HG02938 (cell line): ENCODE data around the gene IFNA5.

Experiments
- ATAC-seq: cut with Tn5 transposase; IDR thresholded peaks from one replicate; pipeline ENCODE4 v1.9.1; 2021; ENCODE audit warnings: mild to moderate bottlenecking, moderate library complexity; ENCODE audit not compliant: unreplicated experiment

Gene IFNA5

GRCh38 chr9:21294904-21295538 is 10.1 kb downstream of the IFNA5 start:
- peak; percentile 74 for ATAC-seq

DNA sequence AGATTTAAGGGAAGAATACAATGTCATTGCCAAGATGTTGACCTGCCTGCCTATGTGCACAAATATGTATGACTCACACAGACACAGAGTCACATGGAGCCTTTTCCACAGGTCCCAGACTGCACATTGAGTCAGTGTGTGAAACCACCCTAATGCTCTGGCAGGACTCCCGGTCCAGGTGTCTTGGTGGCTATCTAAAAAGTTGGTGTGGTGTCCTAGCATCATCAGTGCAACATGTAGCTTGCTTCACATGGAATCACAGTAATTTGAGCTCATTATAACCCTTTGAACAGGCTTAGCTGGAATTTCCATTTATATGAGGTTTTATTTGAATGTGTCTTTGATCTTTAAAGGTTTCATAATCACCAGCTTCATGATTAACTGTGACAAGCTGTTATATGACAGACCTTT is 10.7 kb downstream of the IFNA5 start:
- peak; percentile 38 for ATAC-seq

DNA sequence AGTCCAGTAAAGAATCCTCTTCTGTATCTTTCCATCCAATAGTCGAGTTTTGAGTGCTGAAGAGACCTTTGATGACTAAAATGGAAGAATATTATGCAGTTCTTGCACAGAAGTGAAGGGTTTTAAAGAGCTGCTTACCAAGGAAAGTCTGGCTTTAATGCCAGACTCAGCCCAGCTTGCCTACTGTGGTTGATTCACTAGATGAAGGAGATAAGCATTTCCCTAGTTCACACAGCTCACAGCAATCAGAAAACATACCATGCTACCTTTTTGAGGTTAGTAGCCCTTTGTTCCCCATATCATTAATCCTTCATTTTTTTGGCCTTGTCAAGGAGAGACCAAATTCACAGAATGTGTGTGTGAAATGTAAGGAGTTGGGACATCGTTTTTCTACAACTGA is 15.3 kb downstream of the IFNA5 start:
- ATAC-seq, result no peak

DNA sequence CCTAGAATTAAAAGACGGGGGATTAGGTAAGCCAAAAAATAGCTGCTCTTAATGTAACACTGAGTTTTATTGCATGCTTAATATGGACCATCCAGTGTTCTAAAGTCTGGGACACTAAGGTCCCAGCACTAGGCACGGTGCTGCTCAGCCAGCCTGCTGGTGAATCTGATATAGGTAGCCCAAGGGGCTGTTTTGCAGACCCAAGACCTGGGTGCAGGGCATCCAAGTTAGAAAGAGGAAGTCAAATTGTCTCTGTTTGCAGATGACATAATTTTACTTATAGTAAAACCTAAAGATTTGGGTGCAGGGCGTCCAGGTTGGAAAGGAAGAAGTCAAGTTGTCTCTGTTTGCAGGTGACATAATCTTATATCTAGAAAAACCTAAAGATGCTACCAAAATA is 17.8 kb downstream of the IFNA5 start:
- no peak for ATAC-seq

- ATAC-seq, result no peak
Observed at GRCh38 chr9:21286659-21287058, 18.5 kb downstream of the IFNA5 start.

GRCh38 chr9:21286099-21286498 is 19.0 kb downstream of the IFNA5 start:
- no peak for ATAC-seq

DNA sequence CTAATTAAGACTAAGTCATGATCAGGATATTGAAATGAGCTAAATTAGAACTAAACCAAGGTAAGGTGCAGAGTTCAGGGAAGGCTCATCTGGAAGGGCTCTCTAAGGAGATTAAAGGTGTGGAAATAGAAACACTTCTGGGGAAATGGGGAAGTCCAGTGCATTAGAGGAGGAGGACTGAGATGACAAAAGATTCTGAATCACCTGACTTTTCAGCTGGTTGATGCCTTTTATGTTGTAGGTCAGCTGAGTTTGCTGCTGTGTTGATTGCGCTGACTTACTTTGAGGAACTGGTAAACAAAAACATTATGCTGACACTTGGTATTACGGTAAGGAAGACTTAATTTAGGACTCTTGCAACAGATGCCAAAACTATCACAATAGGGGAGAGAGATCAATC is 23.8 kb downstream of the IFNA5 start:
- no peak for ATAC-seq

GRCh38 chr9:21268347-21268657 is 36.8 kb downstream of the IFNA5 start:
- ATAC-seq, result no peak

GRCh38 chr9:21267485-21268346 is 37.4 kb downstream of the IFNA5 start:
- peak; percentile 38 for ATAC-seq

DNA sequence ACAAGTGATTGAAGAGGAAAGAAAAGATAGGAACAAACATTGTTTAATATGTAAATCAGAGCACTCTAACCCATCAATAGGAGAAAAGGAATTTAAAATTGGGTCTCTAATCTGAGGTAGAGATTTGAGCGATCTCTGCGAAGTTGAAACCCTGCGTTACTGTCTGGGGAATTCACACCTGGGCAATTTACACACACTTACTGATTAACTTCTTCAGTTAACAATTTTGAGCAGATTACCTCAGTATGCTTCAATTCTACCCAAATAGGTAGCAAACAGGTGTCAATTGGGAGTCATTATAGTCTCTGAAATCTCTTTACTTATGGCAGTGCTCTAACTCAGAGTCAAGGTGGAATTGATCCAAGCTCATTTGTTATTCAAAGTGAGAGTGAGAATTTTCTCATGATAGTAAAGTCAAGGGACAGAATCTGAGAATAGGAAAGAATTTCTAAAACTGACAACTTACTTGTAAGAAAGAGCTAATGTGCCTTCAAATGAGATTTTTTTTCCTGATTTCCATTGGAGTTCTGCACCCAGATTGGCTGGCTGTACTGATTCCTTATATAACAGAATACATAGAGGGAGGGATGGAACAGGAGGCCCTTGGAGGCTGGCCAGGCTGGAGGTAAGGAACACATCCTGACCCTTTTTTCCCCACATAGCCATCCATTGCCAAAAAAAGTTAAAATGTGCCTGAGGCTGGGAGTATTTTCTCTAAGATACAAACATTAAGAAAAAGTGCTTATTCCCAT is 38.2 kb downstream of the IFNA5 start:
- ATAC-seq, result peak; percentile 50

GRCh38 chr9:21265421-21266189 is 39.5 kb downstream of the IFNA5 start:
- no peak for ATAC-seq

DNA sequence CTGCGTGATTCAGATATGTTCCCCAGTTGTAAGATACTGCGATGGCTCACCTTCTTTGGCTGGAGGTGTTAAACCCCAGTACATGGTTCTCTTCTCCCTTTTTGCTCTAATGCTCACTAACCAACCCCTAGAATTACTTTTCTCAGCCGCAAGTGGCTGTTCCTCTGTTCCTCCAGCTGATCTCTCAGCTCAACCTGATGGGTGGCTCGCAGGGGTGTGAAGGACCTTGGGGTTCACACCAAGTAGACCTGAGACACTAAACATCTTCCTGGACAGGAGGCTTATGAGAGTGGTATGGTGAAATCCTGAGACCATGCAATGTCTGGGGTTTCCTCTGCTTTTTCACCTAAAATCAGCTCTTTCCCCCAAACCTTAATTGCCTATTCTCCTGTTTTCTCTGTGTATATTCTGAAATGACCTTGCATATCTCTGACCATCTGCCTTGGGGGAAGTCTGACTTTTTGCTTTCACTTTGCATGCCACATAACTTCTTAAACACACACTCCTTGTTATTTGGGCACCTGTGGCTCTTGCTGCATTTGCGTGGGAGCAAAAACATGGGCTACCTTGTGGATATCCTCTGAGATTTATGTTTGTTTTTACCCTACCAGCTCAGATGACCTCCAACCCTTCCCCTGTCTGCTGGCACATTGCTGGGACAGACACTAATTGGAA is 49.4 kb downstream of the IFNA5 start:
- no peak for ATAC-seq
